HG02763 (cell line): ENCODE data around the gene SMCO3.
A peak's percentile ranks its signal among the peaks of the same experiment; 100 is the strongest.
"Not testable (repeated sequence)": the region's sequence is repeated elsewhere in the genome, so short reads cannot be mapped to it uniquely, and the experiment has no call there.

Experiments used
- ATAC-seq: cut with Tn5 transposase; IDR thresholded peaks from one replicate; pipeline ENCODE4 v1.9.1; 2021; ENCODE audit warnings: mild to moderate bottlenecking, moderate library complexity; ENCODE audit not compliant: unreplicated experiment

Gene SMCO3

DNA sequence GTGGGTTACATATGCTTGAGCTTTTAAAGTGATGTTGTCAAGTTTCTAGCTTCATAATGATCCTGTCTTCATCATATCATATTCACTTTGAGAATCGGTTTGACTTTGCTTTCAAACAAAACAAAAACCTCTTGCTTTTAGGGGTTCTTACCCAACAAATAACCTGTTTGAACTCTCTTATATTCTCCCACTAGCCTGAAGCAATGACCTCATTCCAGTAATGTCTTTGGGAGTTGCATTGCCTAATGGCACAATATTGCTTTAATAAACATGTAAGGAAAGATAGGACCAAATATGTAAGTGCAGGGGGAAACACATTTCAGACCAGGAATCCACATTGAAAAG, 38.4 kb downstream of the SMCO3 start:
- no peak for ATAC-seq

DNA sequence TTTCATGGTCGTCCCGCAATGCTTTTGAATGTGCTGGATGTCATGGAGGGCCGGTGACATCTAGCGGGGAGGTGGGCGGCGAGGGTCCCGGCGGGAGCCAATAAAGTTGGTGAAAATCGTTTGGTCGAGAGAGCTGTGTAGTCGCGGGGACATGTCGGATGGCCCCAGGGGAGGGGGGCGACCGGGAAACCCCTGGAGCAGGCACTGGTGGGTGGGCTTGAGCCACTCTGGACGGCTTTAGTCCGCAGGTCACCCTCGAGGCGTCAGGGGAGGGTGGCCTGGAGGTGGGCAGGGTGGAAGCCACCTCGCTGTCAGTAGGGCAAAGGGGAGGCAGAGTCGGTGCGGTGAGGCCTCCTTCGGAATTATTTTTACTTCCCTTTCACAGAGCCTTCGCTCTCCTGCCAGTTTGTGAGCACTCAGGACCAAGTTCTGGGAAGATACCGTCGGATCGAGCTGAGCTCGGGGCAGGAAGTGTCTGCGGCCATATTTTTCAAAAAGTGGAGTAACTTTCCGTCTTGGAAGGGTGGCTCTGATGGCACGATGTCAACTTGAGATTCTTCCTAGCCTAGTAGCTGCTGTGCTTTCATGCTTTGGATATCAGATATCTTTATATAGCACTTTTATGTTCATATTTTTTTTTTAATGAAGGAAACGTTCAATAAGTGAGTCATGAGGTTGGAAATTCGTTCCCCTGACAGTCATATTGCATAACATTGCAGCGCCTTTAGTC, 38.9 kb downstream of the SMCO3 start:
- no peak for ATAC-seq

DNA sequence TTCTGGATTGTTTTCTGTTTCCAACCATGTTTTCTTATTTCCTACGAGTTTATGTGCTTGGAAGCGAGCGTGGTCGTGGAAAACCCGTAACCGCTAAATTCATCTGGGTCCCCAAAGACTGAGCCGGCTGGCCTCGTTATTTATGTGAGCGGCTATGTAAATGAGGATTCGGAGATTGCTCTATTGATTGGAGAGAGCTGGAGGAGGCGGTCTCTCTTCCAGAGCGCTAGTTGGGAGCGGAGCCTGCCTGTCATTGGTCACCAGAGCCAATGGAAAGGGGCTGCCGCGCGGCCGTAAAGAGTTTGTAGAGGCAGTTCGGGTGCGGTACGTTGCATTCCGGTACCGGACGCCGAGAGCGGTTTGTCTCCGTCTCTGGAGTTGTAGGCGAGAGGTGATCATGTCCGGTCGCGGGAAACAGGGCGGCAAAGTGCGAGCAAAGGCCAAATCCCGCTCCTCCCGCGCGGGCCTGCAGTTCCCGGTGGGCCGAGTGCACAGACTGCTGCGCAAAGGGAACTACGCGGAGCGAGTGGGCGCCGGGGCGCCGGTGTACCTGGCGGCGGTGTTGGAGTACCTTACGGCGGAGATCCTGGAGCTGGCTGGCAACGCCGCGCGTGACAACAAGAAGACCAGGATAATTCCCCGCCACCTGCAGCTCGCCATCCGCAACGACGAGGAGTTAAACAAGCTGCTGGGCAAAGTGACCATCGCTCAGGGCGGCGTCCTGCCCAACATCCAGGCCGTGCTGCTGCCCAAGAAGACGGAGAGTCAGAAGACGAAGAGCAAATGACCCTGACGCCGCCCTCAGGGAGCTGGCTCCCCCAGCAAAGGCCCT, 39.7 kb downstream of the SMCO3 start:
- ATAC-seq, result peak; percentile 50

DNA sequence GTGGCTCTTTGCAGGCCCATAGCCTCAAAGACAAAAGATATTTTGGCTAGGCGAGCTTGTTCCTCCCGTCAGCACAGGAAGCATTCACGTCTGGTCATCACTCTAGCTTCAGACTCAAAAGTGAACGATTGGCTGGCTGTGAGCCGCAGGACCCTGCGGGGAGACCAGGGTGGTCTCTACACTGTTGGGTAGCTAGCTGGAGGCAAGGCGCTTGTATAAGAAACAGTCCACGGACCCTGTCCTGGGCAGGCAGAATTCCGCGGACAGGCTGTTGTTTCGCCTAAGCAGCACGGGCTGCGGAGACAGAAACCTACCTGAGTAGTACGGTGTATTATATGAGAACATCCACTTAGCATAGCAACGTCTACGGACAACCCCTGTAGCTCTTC, 40.3 kb downstream of the SMCO3 start:
- peak; percentile 13 for ATAC-seq

DNA sequence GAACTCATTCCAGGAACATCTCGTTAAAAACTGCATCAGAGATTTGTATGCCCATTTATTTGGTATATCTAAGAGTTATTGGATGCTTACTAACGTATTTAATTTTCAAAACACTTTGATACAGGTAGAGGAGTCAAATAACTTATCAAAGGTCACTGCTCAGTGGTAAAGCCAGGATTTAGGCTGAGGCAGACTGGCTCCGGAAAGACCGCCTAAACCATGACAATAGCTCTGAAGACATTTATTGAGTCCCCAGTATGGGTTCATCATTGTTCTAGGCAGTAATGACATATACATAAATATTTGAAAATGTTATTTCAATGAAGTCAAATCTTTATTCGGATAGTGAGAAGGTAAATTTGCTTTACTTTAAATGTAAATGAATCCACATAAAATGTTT, 41.0 kb downstream of the SMCO3 start:
- ATAC-seq, result no peak

DNA sequence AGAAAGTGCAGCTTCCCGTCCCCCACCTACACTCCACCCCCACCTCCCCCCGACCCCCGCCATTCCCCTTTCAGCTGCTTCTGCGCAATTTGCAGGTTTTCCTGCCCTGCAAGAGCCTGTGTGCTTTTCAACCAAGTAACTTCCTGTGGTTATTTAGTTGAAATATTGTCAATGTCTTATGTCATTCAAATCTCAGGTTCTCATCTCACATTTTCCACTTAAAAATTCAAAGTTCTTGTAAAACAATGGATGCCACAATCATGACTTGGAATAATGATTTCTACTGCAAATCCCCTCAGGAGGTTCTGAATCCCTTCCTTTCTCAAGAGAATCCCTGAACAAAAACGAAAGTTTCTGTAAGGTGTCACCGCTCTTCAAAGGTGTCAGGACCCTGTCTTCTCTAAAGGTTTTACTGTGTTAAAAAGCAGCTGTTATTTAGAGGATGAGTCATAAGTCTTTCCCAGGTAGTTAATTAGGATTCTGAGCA, 42.3 kb downstream of the SMCO3 start:
- no peak for ATAC-seq

DNA sequence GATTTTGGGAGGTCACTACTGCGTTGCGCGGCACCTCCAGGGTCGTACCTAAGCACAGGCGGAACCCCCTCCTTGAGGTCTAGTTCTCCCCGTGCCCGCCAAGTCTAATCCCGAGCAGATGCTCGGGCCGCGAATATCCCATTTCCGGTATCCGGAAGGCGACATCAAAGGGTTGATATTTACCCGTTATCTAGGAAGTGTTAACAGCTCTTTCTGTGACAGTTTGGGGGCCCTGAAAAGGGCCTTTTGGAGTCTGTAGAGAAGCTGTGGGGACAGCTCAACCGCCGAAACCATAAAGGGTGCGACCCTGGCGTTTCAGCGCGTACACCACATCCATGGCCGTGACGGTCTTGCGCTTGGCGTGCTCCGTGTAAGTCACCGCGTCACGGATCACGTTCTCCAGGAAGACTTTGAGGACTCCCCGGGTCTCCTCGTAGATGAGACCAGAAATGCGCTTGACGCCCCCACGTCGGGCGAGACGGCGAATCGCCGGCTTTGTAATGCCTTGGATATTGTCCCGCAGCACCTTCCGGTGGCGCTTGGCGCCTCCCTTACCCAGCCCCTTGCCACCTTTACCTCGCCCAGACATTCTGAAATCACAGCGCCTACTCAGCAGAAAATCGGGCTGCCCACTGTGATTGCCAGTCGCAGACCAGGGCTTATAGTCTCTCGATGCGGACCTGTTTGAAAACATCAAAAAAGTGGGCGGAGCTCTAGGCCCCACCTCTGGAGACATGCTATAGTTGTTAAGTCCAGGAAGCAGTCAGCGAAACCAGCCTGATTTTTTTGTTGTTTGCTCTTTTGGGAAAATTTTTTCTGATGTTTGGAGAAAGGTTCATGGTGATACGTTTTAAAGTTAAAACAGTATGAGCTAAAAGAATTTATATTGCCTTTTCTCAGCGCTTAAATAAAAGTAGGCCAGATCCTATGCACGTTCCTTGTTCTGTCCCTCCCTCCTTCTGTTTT, 43.2 kb downstream of the SMCO3 start:
- ATAC-seq, result peak; percentile 31

DNA sequence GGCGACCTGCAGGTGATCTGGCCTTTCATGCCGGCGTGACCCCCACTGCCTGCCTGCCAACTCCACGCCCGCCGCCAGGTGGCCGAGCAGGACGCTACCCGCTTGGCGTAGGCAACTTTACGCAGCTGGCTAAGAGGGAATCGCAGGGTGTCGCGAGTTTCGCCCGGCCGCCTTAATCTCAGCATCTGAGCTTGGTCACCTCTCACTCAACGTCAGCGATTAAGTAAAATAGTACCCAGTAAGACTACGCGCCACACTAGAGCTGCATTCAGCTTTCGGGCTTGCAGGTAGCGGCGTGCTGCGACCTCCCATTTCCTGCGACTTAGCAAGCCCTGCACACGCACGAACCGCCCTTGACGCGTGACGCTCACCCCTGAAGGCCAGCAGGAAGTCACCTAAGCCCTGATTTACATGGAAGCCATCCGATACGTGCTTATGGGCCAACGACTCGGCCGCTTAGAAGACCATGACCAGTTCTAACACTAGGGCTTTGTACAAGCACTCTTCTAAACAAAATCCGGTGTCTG, 44.0 kb downstream of the SMCO3 start:
- ATAC-seq, result peak; percentile 40

DNA sequence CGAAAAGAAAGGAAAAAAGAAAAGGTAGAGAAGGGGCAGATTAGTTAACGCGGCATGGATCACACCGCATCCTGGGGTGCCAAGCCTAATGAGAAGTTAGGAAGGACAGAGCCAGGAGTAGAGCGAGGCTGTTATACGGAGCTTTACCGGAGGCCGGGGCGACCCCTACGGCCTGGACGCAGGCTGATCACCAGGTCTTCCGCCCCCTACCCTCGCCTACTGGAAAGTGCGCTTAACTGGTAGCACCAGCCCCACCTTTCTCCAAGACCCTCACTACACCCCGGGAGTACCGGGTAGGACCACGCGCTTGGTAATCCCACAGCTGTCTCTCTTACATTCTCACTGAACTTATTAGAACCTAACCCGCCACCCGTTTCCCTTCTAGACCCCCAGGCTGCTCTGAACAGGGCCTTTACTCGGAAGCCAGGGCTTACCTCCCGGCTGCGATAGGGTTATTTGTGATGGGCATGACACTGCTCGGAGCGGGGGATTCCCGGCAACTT, 44.5 kb downstream of the SMCO3 start:
- no peak for ATAC-seq

DNA sequence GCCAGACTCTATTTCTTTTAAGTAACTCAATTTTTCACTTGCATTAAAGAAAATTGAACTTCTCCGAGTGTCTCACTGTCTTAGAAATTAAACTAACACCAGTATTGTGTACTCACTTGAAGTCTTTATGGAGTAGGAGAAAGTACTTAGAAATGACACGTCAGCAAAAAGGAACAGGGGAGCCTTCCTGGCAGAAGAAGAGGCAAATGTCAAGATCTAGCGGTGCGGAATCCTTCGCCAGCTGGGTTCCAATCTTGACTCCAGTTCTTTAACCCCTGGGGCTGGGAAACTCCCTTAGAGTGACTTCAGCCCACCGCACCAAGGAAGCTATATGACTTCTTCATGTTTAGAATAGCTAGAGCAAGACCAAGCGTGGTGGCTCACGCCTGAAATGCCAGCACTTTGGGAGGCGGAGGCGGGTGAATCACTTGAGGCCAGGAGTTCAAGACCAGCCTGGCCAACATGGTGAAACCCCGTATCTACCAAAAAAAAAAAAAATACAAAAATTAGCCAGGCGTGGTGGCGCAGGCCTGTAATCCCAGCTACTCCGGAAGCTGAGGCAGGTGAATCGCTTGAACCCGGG, 45.1 kb downstream of the SMCO3 start:
- no peak for ATAC-seq

DNA sequence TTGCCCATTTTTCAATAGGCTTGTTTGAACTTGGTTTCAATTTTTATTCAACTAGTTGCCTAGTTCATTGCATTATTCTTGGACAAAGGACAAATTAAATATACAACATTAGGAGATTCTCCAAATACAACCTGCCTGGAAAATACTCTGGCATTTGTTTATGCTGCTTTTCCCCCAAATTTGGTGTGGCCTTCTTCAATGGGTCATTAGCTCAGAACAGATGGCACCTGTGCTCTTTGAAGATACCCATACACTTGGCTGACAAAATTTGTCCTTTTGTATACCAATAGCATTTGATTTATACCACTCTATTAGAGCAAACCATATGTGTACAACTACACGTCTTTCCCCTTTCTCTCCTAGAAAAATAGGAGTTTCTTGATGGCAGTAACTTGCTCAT, 46.4 kb downstream of the SMCO3 start:
- ATAC-seq, result no peak

DNA sequence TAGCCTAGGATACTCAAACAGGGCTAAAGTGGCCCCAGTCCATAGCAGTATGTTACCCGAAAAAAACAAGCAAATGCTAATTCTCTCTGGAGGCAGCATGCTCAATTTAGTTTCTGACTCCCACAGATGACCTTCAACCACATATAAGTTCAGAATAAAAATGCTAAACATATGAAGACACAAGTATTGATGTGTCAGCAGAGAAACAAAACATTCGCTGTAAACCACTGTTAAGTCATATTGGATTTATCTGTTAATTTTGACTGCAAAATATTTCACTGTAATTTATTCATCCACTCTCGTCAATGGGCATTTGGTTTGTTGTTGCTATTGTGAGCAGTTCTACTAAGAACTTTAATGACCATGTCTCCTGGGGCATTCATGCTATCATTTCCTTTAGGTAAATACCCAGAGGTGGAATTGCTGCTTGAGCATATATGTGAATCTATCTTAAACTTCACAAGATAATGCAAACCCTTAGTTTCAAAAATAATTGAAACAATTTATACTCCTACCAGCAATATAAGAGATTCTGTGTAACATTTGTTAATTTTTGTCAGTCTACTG, 47.2 kb downstream of the SMCO3 start:
- no peak for ATAC-seq

DNA sequence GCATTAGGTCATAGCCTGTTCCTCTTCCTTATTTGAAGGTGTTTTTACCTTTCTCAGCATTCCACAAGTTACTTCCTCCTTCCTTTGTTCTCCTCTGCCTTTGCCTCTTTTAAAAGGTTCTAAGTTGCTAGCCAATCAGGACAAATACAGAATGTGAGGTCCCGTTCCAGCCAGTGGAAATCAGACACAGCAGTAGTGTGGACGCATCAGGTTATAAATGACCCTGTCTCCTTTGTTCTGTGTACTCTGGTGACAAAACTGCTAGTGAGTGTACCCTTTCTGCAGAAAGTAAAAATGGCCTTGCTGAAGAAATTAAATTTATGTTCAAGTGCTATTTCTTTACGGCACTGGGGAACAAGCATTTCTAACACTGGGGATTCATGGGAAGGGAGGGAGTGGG, 48.0 kb downstream of the SMCO3 start:
- not testable (repeated sequence) for ATAC-seq

DNA sequence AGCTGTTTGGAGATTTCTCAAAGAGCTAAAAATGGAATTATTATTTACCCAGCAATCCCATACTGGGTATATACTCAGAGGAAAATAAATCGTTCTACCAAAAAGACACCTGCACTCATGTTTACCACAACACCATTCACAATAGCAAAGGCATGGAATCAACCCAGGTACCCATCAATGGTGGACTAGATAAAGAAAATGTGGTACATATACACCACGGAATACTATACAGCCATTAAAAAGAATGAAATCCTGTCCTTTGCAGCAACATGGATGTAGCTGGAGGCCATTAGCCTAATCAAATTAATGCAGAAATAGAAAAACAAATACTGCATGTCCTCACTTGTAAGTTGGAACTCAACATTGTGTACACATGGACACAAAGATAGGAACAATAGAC, 48.6 kb downstream of the SMCO3 start:
- no peak for ATAC-seq

DNA sequence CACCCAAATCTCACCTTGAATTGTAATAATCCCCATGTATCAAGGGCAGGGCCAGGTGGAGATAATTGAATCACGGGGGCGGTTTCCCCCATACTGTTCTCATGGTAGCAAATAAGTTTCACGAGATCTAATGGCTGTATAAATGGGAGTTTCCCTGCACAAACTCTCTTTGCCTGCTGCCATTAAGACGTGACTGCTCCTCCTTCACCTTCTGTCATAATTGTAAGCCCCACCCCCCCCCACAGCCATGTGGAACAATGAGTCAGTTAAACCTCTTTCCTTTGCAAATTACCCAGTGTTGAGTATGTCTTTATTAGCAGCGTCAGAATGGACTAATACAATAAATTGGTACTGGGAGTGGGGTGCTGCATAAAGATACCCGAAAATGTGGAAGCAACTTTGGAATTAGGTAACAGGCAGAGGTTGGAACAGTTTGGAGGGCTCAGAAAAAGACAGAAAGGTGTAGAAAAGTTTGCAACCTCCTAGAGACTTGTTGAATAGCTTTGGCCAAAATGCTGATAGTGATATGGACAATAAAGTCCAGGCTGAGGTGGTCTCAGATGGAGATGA, 54.2 kb downstream of the SMCO3 start:
- not testable (repeated sequence) for ATAC-seq

DNA sequence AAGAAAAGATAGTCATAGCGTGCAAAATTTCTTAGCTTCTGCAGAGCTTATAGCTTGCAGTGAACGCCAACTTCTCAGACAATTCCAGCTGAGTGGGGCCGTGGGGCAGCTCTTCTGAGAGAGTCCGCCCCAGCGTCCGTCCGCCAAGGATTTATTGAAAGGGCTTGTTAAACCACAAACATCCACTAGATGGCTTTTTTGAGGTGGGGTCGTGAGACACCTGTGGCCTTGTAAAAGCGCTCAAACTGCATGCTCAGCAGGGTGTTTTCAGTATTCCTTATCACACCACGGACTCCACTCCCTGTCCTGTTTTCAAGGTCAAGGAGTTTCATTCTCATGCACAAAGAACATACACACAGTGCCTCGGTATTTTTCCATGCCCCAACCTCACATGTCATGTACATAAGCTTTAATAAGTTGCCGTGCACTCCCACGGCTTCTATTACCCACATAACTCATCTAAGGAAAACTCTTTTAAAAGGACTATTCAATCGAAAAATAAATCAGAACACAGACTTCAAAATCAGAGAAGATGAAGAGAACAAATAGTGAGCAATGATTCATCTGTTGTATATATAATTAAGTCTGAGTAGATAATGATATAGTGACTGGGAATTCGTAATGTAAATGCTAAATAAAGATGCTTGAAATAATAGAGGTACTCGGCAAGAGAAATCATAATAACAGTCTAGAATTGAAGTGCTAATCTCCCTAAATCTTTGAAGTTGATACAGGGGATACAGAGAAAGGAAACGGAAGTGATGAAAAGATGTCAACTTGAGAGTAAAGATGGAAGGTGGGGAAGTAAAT, 57.4 kb downstream of the SMCO3 start:
- ATAC-seq, result no peak
